ENCODE measurements around the gene ZNF329.

ZNF329 gene

DNA sequence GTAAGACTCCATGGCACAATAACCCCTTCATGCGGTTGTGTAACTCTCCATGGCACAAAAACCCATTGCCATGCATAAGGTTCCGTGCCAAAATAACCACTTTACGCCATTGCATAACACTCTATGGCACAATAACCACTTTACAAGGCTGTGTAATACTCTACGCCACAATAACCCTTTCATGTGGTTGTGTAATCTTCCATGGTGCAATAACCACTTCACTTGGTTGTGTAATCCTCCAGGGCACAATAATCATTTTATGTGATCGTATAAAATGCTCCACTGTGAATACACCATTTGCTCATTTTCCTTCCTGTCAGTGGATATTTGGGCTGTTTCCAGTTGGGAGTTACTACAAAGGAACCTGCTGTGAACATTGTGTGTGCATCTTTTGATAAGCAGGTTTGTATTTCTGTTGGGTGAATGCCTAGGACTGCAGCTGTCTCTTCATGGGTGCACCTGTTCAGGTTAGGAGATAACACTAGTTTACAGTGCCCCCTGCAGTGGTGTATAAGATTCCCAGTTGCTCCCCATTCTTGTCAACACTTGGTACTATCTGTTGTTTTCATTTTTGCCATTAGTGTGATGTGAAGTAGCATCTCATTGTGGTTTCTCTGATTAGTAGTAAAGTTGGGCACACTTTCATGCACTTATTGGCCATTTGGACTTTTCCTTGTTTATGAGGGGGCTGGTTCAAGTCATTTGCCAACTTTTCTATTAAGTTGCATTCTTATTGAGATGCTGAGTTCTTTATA, 31.4 kb downstream of the ZNF329 start:
- DNase-seq = no peak

DNA sequence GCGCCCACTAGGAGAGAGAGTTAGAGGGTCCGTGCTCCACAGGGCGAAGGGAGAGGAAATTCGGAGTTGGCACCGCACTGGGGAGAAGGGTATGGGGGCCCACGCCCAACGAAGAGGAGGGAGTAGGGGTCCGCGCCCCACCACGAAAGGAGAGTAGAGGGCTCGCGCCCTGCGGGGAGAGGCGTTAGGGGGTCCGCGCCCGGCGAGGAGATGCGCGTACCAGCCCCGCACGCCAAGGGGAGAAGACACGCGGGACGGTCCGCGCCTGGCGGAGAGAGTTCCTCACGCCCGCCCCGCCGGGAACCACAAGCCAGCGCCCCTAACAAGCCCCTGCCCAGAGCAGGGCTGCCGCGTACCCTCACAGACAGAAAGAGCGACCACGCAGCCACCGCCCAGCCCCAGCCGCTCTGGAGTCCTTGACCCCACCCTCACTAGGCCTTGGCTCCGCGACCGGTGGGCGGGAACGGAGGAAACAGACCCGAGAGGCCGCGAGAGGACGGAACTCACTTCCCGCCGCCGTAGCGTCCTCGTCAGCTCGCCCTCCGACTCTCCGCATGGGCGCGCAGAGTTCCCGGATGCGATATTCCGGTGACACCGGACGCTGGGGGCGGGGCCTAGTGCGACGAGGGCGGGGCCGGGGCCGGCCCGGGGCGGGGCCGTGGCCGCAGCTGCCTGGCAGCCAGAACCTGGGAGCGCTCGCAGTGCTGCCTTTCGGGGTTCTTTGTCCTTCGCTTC, 32.6 kb downstream of the ZNF329 start:
- no peak for DNase-seq

DNA sequence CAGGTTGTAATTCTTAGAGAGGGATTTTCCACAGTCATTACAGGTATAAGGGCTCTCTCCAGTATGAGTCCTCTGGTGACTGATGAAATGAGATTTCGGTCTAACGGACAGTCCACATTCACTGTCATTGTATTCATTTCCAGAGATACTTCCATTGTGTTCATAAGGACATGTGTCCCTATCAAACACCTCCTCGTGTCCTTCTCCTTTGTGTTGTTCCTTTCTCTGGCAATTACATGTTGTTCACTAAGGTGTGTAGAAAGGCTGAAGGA, 42.1 kb downstream of the ZNF329 start:
- no peak for DNase-seq

DNA sequence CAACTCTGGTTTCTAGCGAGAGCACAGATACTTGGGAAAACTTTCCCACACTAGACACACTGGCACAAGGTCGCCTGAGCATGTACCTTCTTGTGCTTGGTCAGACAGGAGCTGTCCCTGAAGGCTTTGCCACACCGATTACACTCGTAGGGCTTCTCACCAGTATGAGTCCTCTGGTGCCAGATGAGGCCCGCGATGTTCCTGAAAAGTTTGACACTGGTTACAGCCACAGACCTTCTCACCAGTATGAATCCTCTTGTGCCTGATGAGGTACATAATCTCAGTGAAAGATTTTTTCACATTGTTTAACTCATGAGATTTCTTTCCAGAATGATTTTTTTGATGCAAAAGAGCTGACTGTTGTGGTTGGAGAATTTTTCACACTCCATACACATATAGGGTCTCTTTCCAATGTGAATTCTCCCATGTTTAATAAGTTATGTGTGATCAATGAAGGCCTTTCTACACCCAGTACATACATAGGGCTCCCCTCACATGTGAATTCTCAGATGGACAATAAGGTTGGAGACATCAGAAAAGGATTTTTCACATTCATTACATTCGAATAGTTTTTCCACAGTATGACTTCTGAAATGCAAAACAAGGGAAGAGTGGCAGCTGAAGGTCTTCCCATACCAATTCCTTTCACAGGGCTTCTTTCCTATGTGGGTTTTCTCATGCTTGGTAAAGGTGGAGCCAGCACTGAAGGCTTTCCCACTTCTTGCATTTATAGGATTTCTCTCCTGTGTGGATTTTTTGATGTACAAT, 42.6 kb downstream of the ZNF329 start:
- DNase-seq = no peak

DNA sequence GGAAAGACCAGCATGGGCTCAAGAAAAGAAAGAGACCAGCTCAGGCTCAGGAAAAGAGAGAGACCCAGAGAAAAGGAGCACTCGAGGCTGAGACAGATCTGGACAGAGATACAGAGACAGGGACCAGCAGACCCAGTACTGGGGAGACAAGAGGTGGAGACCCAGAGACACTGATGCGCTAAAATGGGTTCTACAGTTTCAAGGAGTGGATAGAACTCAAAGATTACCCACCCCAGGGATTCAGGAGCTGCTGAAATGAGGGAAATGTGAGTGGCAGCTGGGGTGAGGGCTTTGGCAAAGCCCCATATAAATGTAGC, 51.9 kb downstream of the ZNF329 start:
- no peak for DNase-seq

DNA sequence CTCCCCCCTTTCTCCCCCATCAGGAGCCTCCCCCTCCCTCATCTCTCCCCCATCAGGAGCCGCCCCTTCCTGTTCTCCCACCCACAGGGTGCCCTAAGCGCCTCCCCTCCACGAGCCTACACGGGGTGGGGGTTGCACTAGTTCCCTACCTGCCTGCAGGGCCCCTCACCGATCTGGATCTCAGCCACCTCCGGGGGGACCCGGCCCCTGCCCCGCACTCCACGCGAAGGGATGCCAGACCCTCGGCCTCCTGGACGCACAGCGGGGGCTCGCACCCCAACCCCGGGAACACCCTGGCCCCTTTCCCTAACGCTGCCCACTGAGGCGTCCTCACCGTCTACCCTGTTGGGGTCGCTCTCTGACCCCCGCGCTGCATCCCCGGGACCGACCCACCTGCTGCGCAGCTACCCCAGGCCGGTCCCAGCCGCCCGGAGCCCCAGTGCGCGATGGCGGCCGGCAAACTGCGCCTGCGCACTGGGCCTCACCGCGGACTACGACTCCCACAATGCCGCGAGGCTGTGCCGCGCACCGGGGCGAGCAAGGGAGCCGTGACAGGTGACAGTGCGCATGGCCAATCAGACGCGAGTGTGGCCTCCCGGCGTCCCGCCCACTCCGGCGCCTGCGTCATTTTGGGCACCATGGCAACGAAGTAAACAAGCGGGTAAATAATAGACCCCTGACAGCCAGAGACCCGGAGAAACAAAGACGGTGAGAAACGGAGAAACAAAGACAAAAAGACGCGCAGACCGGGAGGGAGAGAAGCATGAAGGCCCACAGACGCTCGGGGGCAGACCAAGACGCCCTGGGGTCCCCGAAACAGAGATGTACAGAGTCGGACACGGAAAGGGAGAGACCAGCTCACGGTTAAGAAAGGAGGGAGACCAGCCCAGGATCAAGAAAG, 52.6 kb downstream of the ZNF329 start, which contains the start of gene ZSCAN18:
ZSCAN18 (minus strand) TSS at position 451 of the 901 bp plus-strand sequence. CDS start 7,964 bp downstream, outside the sequence.
- DNase-seq = peak; percentile 94

DNA sequence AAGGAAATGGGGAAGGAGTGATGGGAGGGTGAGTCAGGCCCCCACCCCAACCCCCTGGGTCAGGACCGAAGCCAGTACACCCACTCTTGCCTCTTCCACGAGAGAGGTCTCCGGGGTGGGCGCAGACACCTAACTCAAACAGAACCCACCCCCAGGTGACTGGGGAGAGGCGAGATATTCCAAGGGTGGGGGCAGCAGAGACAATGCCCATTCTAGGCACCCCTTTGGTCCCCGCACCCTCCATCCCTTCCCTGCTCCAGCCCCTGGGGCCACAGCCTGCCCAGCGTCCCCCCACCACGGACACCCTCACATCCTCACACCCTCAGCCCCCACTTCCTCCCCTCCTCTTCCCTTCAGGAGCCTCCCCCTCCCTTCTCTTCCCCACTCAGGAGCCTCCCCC, 53.2 kb downstream of the ZNF329 start:
- no peak for DNase-seq

DNA sequence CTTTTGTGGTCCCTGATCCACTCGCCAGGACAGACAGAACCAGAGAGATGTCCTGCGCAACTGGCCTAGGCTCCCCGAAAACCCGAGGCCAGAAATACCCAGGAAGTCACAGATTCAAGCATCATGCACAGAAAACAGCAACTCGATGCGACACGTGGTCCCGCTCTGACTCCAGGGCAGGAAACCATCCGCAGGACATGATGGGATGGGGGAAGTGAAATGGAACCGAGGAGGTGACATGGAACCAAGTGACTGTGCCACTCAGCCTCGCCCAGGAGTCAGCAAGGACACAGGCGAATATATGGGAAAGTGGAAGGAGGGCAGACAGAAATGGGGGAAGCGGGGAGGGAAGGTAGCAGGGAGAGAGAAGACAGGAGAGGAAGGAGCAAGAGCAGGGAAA, 53.7 kb downstream of the ZNF329 start:
- DNase-seq = no peak

DNA sequence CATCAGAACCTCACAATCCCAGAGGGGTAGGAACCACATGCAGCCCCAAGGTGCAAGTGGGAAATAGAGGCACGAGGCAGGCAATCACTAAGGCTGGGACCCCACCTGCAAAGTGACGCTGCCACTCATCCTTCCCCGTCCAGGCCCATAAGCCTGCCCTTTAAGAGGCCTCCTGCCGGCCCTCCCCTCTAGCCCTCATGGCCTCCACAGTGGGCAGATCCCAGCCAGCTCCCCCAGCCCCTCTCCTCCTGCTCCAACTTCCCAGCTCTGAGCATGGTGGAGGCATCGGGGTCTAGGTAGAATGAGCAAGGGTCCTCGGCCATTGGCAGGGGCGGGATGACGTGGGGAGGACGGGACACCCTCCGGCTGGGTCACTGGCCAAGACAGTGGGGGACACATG, 55.3 kb downstream of the ZNF329 start:
- no peak for DNase-seq

DNA sequence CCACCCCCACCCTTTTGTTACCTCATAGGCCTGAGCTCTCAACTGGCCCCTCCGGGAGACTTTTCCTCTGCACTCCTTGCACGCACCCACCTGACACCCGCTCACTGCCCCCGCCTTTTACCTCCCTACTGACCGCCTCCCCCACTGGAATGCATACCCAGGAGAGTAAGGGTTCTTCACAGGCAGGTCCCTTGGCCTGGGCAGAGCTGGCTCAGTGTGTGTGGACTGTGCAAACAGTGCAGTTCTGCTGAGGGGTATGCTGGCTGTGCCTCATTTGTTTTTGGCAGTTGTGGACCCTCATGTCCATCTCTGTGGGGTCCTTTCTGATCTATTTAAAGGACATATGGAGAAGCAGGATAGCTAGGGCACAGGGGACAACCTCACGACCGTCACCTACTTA, 57.5 kb downstream of the ZNF329 start:
- no peak for DNase-seq

DNA sequence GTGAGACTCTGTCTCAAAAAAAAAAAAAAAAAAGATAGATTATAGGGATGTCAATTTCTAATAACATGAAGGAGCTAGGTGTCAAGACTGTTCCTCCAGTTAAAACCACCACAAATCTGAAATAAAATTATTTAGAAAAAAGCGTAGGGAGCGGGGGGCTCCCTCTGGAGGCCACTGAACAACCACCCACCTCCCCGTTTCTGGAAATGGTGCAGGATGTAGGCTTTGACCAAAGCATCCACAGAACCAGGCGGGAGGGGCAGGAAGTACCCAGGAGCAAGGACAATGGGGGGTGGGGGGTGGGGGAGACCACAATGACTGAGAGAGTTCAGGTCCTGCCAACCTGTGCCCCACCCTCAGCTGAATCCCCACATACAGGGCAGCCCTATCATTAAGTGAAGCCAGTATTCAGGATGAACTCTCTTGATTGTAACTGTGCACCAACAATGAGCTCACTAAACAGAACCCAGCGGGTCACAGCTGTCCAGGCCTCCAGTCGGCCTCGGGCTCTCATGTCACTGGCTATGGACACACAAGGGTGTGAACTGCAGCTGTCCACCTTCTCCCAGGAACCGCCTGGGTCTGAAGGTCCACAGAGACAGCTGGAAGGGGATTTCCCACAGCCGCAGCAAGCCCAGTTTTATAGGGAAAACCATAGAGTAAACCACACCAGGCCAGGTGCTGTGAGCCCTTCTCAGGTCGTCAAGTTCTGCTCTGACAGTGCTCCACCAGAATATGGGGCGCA, 59.2 kb downstream of the ZNF329 start:
- DNase-seq = no peak

DNA sequence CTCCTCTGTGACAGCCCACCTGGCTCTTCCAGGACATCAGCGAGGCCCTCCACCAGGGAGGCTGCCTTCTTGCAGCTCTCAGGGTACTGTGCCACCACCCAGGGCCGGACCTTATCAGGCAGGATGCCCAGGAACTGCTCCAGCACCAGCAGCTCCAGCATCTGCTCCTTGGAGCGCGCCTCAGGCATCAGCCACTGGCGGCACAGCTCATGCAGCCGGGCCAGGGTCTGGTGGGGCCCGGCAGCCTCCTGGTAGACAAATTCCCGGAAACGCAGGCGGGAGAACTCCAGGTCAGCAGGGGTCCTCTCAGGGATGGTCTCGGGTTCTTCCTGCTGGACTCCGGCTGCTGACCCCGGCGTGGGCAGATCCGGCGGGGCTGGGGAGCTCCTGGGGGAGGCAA, 60.7 kb downstream of the ZNF329 start:
- no peak for DNase-seq

DNA sequence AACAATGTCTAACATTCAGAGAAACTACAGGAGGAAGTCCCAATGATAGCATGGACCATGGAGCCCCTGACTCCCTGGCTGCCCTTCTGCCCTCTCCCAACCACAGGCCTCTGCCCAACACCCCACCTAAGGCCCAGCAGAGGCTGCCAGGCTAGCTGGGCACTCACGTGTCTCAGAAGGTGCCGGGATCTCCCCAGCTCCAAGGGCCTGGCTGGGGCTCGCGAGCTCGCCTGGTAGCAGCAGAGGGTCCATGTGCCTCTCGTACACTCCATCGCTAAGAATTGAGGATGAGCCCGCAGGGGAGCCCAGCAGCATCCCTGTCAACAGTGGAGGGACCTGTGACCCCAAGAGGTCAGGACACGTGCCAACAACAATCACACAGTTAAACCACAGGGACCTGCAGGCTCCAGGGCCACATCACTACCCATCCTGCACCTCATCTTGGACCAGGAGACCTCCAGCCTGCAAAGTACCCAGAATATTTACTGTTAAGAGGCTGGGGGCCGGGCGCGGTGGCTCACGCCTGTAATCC, 62.0 kb downstream of the ZNF329 start:
- no peak for DNase-seq

DNA sequence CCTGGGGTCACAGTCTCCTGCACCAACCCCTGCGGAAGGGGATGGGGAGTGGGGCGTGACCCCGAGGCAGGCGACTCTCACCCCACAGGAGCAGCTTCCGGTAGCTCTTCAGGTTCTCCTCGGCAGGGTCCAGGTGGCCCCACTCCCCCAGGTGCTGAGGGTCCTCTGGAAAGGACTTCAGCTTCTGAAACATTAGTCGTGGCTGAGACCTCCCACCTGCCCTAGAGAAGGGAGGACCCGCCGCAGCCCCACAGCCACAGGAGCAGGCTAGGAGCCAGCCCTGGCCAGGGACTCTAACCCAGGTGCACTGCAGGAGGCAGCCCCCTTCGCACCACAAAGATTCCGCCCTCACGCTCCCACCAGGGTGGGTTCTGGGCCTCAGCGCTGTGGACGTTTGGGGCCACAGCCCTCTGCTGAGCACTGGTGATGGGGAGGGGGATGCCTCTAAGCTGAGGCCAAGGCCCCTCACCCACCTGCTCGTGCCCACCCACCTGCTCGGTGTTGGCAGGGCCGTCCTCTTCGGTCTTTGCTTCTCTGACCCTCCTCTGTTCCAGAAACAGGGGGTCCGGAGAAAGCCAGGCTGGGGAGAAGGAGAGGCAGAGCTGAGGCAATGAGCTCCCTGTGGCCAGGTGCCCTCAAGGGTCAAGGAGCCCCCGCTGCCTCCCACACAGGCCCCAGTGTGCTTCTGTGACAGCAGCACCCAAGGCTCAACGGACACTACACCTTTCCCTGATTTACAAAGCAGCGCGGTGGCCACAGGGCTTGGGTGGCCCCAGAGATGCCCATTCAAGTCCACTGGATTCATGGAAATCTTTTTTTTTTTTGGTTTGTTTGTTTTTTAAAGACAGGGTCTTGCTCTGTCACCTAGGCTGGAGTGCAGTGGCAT, 63.5 kb downstream of the ZNF329 start:
- DNase-seq = no peak

DNA sequence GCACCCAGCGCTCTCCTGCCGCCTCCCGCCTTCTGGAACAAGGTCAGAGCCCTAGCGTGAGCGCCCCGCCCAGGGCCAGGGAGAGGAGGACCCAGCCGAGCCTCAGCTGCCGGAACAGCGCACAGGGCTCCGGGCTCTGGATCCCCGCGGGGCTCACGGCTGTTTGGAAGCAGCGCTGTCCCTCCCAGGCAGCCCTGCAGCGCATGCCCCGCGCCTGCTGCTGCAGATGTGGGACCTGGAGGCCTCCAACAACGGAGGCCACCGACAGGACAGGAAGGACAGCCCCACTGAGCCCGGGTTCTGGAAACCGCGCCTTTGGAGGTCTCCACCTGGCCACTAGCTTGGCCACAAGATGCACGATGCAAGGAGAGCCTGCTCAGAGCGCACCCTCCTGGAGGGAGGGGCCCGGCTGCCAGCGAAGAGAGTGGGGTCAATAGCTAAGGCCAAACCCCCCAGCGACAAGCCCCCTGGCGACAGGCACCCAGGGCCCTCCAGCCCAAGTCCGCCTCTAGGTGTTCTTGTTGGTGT, 65.2 kb downstream of the ZNF329 start:
- no peak for DNase-seq

DNA sequence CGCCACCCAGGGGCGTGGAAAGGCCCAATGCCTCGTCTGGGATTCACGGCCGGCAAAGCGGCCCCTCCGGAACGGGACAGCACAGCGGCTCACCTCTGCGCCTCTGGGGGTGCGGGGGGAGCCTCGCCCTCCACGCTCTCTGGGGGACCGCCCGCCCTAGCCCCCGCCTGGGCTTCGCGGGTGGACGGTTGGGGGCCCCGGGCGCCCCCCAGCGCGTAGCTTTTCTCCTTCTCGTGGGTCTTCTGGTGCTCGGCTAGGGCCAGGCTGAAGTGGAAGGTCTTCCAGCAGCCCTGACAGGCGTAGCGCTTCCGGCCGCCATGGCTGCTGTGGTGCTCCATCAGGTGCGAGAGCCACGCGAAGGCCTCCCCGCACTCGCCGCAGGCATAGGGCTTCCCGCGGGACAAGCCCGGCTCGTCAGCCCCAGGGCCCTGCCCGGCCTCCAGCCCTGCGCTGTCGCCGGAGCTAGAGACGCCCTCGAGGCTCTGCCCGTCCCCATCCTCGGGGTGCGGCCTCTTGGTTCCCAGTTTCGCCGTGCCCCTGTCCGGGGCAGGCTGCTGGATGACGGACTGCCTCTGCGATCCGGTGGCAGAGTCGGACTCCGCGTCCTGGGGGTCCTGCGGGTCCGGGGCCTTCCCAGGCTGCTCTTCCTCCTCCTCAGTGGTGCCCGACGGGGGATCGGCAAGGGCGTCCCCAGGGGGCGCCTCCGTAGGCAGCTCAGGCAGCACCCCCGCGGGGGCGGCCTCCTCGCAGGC, 65.8 kb downstream of the ZNF329 start:
- no peak for DNase-seq

DNA sequence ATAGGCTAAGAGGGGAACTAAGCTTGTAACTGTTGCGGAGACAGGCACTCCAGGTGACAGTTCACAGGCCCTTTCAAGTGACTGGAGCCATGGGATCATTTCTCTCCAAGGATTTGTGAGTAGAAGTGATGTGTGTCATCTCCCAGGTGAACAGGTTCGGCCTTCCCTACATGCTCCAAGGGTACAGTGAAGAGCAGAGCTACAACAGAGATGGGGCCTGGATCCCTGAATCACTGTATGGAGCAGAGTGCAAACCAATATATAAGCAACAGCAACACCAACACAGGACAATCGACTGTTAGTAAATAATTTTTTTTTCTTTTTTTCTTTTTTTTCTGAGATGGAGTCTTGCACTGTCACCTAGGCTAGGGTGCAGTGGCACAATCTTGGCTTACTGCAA, 67.6 kb downstream of the ZNF329 start:
- DNase-seq = no peak

DNA sequence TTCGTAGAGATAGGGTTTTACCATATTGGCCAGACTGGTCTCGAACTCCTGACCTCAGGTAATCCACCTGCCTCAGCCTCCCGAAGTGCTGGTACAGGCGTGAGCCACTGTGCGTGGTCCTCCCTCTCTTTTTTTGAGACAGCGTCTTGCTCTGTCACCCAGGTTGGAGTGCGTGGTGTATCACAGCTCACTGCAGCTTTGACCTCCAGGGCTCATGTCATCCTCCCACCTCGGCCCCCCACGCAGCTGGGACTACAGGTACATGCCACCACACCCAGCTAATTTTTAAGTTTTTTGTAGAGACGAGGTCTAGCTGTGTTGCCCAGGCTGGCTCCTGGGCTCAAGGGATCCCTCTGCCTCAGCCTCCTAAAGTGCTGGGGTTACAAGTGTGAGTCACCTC, 70.8 kb downstream of the ZNF329 start:
- DNase-seq = no peak

Data from stimulated activated CD4-positive, alpha-beta T cell treated with anti-CD3 and anti-CD28 coated beads, Interleukin-4, amount 100 ng/mL, for 1 hour (primary cell).